Liver (tissue), 3 donors: Measurements from ENCODE around the gene KIF11.

Experiments used
- RAD21 ChIP-seq, 2 donors: IDR thresholded peaks; 2 replicates each; pipeline ENCODE4 v1.6.1; 2016; ENCODE audit warnings: antibody characterized with exemption in 2 of 2, mild to moderate bottlenecking in 2 of 2
- TAF1 ChIP-seq: conservative IDR thresholded peaks from 2 replicates; pipeline ENCODE4 v1.6.1; 2016; ENCODE audit warnings: antibody characterized with exemption, mild to moderate bottlenecking
- TF ChIP-seq, protein P1 (sequence below): fragments of 150-350 bp; IDR thresholded peaks from 2 replicates; pipeline ENCODE4 v1.5.1; 2017; ENCODE audit warnings: improper control_type of control experiment, low read depth, low read length; ENCODE audit not compliant: missing input control
- TF ChIP-seq, protein P2 (sequence below): IDR thresholded peaks from 2 replicates; pipeline ENCODE4 v1.6.1; 2016; ENCODE audit warnings: antibody characterized with exemption, mild to moderate bottlenecking
- donor health status: healthy.
- donor health status: healthy.

DNA sequence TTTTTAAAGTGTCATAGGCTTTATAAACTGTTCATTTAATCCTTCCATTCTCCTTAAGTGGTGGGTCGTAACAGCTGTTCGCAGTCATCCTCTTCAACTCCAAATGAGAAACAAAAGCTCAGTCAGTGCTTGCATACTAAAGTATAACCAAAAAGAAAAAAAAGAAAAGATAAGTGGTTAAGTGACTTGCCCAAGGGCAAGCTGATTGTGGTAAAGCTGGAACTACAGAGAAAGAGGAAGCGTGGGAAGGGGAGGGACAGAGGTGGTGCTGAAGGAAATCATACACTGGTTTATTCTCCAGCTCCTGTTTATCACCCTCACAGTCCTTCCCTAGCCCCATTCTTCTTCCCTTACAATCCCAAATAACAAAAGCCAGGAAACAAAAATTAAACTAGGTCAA is 48.6 kb upstream of the KIF11 start:
- TF ChIP-seq, protein P1, sequence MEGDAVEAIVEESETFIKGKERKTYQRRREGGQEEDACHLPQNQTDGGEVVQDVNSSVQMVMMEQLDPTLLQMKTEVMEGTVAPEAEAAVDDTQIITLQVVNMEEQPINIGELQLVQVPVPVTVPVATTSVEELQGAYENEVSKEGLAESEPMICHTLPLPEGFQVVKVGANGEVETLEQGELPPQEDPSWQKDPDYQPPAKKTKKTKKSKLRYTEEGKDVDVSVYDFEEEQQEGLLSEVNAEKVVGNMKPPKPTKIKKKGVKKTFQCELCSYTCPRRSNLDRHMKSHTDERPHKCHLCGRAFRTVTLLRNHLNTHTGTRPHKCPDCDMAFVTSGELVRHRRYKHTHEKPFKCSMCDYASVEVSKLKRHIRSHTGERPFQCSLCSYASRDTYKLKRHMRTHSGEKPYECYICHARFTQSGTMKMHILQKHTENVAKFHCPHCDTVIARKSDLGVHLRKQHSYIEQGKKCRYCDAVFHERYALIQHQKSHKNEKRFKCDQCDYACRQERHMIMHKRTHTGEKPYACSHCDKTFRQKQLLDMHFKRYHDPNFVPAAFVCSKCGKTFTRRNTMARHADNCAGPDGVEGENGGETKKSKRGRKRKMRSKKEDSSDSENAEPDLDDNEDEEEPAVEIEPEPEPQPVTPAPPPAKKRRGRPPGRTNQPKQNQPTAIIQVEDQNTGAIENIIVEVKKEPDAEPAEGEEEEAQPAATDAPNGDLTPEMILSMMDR = no peak
- TF ChIP-seq RAD21 (IDR thresholded peaks at IDR 0.05) = no peak
- no peak for TF ChIP-seq TAF1
- TF ChIP-seq, protein P2, sequence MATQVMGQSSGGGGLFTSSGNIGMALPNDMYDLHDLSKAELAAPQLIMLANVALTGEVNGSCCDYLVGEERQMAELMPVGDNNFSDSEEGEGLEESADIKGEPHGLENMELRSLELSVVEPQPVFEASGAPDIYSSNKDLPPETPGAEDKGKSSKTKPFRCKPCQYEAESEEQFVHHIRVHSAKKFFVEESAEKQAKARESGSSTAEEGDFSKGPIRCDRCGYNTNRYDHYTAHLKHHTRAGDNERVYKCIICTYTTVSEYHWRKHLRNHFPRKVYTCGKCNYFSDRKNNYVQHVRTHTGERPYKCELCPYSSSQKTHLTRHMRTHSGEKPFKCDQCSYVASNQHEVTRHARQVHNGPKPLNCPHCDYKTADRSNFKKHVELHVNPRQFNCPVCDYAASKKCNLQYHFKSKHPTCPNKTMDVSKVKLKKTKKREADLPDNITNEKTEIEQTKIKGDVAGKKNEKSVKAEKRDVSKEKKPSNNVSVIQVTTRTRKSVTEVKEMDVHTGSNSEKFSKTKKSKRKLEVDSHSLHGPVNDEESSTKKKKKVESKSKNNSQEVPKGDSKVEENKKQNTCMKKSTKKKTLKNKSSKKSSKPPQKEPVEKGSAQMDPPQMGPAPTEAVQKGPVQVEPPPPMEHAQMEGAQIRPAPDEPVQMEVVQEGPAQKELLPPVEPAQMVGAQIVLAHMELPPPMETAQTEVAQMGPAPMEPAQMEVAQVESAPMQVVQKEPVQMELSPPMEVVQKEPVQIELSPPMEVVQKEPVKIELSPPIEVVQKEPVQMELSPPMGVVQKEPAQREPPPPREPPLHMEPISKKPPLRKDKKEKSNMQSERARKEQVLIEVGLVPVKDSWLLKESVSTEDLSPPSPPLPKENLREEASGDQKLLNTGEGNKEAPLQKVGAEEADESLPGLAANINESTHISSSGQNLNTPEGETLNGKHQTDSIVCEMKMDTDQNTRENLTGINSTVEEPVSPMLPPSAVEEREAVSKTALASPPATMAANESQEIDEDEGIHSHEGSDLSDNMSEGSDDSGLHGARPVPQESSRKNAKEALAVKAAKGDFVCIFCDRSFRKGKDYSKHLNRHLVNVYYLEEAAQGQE = no peak
